ENCODE results near the gene FAM234A.
"Not testable (repeated sequence)": the region's sequence is repeated elsewhere in the genome, so short reads cannot be mapped to it uniquely, and the experiment has no call there.

FAM234A gene, protein sequence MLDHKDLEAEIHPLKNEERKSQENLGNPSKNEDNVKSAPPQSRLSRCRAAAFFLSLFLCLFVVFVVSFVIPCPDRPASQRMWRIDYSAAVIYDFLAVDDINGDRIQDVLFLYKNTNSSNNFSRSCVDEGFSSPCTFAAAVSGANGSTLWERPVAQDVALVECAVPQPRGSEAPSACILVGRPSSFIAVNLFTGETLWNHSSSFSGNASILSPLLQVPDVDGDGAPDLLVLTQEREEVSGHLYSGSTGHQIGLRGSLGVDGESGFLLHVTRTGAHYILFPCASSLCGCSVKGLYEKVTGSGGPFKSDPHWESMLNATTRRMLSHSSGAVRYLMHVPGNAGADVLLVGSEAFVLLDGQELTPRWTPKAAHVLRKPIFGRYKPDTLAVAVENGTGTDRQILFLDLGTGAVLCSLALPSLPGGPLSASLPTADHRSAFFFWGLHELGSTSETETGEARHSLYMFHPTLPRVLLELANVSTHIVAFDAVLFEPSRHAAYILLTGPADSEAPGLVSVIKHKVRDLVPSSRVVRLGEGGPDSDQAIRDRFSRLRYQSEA

DNA sequence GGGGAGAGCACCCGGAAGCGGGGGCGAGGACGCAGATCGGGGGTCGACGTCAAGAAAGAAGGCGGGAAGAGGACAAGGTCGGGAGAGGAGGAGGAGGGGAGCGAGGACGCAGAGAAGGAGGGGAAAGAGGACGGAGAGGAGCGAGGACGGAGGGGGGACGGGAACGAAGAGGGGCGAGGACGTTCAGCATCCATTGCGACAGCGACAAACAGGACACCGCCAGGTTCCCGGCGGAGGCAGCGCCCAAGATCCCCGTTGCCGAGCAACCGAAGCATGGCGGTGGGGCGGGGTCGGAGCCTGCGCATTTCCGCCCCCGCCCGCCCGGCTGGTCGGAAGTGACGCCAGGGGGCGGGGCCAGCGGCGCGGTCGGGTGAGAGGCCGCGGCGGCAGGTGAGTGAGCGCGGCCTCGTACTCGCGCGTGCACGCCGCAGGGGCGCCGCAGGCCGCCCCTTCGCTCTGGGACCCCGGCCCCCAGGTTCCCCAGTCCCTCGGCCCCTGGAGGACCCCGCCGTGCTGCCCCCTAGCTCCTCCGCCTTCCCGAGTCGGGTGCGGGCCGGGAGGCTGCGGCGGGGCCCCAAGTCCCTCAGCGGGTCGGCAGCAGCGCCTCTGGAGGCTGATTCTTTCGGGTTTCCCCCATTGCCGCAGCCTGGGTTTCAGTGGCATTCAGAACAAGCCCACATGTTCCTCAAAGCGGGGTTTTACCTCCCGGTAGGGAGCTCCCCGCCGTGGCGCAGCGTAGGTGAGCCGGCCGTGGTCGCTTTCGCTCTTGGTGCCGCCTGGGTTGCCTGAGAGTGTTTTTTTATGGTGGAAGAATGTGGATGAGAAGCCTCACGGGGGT lies at the start of gene FAM234A:
FAM234A (plus strand) TSS at position 354 of the 838 bp plus-strand sequence. CDS start 19,593 bp downstream, outside the sequence.
- DNase-seq: peak in 55 of 56 donors; percentile 36 to 94 (median 84)

DNA sequence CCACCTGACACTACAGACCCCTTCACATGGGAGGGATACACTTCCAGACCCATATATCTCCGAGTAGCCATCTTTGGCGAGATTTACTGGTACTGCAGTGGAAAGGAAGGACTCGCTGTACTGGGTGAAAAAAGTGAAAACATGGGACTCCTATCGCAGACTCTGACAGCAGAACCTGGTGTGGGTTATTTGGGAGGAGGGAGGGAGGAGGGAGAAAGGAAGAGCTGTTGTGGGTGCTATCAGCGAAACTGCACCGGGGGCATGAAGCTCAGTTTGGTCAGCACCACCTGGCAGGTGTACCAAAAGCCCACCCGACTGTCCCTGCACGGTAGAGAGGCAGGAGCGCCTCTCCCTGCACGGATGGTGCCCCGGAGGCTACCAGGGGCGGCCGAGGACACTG lies 49.4 kb upstream of the FAM234A start:
- no peak for DNase-seq

DNA sequence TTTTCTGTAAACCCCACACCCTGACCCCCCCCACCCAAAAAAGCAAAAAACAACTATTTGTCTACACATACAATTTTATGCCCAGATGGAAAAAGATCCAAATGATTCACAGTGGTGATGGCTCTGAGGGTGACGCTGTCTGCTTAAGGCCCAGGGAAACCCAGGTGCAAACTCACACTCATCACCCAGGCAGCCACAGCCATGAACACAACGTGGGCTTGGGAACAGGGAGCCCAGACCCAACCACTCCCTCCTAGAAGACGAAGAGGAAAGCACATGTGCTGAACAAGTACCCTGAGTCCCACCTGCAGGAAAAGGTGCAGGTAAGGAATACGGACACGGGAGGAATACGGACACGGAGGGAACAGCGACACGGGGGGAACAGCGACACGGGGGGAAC lies 48.9 kb upstream of the FAM234A start:
- DNase-seq: no peak

DNA sequence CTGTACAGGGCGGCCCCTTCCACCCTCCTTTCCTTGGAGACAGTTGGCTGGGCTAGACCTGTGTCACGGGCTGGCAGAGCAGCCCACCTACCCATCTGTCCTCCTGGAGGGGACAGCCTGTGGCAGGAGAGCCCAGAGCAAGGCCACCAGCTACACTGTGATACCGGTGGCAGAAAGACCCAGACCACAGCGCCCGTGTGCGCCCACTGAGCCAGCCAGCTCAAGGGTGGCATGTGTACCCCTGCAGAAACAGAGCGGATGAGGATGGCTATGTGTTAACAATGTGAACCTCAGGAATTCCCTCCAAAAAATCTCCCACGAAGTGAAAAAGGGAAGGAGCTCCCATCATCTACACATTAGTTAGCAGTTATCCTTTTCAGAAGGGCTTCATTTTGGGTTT lies 47.3 kb upstream of the FAM234A start:
- DNase-seq: no peak

DNA sequence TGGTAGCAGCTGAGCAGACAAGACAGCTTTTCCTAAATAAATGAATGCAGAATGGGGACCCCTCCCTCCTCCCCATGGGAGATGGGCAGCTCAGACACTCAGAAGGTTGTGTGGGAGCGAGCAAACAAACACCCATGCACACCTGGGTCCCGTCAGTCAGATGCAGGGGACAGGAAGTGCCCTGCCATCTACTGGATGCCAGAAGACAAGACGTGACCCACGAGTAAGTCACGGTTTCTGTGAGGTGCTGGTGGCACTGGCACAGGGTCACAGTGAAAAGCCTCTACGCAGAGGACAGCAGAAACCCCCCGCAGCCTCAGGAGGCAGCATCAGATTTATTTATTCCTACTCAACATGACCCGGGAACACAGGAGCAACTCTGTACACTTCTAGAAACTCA lies 45.9 kb upstream of the FAM234A start:
- no peak for DNase-seq

DNA sequence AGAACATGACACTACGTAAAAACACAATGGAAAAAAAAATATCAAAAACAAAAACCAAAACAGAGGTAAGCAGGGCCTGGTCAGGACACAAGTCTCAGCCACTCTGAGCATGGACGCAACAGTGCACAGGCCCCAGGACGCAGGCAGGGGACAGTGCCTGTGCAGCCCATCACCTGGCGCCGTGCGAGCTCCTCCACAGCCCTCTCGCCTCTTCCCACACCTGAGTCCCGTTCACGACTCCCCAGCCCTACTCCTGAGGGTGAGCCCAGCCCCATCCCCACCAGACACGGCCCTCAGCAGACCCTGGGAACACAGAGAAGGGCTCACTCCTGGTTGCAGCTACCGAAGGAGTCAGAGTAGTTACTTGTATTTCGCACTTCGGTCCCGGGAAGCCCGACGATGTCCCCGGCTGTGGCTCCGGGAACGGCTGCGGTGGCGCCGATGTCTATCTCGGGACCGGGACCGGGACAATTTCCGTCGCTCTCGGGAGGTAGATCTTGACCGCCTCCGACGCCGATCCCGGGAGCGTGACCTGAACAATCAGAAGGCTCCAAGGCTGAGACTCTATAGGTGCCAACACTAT lies 44.9 kb upstream of the FAM234A start:
- no peak for DNase-seq

DNA sequence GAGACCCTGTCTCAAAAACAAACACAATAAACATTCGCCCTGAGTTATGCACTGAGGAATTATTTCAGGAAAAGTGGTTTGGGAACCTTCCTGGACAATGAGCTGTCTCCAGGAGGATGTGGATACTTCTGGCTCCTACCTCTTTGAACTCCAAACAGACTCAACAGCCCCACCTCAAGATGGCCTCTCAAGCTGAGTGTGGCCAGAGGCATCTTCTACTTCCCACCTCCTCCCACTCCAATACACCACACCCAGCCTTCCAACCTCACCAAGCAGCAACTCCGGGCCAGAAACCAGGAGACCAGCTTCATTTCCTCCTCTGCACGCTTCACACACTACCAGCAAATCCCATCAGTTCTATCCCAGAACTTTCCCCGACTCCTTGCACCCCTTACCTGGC lies 42.8 kb upstream of the FAM234A start:
- DNase-seq: no peak

DNA sequence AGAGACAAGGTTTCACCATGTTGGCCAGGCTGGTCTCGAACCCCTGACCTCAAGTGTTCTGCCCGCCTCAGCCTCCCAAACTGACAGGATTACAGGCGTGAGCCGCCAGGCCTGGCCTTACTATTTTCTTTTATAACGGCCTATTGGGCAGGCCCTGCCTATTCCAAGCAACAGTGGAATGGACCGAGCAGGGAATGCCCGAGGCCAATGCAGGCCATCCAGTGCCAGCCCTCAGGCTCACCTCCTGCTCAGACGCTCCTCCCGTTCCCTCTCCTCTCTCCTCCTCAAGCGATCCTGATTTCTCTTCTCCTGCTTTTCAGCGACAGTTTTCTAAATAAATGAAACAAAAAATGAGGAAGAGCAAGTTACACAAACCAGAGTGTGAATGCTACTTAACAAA lies 41.9 kb upstream of the FAM234A start:
- DNase-seq: no peak

DNA sequence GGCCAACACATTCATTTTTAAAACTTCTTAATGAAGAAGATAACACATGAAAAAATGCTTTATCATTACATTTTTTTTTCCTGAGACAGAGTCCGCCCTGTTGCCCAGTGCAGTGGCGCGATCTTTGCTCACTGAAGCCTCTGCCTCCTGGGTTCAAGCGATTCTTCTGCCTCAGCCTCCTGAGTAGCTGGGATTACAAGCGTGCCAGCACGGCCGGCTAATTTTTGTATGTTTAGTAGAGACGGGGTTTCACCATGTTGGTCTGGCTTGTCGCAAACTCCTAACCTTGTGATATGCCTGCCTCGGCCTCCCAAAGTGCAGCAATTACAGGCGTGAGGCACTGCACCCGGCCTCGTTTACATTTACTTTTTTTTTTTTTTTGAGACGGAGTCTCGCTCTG lies 41.2 kb upstream of the FAM234A start:
- DNase-seq: no peak

DNA sequence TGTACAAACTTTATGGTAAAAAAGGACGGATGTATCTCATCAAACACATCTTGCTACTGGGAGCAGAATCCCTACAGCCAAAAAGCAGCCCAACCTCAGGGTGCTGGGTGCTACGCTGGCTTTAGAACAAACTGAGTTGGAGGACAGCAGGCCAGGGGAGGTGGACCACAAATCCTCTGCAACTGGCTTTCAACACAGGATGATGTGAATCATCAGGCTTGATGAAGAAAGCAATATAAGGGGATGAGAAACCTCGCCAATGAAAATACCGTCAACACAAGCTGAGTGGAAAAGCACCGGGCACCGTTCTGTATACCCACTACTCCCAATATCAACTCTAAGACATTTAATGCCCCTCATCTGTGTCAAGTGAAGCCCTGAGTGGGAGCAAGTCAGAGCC lies 40.1 kb upstream of the FAM234A start:
- DNase-seq: no peak

DNA sequence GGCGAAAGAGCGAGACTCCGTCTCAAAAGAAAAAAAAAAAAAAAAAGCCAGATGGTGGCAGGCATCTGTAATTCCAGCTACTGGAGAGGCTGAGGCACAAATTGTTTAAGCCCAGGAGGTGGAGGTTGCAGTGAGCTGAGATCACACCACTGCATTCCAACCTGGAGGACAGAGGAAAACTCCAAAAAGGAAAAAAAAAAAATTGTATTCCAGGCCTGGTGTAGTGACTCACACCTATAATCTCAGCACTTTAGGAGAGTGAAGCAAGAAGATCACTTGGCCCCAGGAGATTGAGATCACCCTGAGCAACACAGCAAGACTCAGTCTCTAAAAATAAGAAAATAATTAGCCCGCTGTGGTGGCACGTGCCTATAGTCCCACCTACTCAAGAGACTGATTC lies 34.2 kb upstream of the FAM234A start:
- no peak for DNase-seq

DNA sequence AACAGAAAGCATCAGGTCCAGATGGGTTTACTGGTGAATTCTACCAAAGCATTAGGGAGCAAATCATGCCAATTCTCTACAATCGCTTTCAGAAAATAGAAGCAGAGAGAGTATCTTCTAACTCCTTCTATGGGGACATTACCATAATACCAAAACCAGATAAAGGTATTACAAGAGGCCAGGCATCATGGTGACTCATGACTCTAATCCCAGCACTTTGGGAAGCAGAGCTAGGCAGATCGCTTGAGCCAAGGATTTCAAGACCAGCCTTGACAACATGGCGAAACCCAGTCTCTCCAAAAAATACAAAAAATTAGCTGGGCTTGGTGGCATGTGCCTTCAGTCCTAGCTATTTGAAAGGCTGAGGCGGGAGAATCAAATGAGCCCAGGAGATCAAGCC lies 31.4 kb upstream of the FAM234A start:
- DNase-seq: no peak

DNA sequence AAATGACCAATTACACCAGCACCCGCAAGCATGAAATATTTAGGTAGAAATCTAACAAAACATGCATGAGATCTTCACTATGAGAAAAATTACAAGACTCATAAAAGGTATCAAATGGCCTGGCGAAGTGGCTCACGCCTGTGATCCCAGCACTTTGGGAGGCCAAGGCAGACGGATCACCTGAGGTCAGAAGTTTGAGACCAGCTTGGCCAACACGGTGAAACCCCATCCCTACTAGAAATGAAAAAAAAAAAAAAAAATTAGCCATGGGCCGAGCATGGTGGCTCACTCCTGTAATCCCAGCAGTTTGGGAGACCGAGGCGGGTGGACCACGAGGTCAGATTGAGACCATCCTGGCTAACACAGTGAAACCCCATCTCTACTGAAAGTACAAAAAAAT lies 30.6 kb upstream of the FAM234A start:
- not testable (repeated sequence) for DNase-seq

DNA sequence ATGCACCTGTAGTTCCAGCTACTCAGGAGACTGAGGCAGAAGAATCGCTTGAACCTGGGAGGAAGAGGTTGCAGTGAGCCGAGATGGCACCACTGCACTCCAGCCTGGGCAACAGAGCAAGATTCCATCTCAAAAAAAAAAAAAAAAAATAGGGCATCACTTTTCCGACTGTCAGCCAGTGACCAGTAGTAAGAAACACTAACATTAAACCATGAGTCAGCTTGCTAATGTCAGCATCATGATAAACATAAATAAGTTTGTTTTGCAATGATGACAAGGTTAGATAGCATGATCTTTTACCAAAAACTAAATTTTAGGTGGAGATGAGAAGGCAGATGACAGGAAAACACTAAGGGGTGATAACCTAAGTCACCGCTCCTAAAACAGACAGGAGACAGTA lies 25.3 kb upstream of the FAM234A start:
- not testable (repeated sequence) for DNase-seq

DNA sequence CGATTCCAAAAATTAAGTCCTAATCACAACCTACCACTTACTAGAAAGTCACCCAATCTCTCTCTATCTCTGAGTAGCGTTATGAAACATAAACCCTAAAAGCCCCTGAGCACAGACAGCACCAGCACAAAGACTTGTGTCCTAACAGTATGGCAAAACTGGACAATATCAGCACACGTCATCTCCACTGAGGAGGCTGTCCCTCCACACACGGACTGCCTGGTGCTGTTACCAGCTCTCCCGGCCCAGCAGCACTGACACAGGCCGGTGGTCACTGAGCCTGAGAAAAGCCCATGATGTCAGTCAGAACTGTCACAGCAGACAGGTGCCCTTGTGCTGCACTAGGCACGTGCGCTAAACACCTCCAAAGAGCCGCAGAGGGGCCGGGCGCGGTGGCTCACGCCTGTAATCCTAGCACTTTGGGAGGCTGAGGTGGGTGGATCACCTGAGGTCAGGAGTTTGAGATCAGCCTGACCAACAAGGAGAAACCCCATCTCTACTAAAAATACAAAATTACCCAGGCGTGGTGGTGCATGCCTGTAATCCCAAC lies 22.9 kb upstream of the FAM234A start:
- not testable (repeated sequence) for DNase-seq

DNA sequence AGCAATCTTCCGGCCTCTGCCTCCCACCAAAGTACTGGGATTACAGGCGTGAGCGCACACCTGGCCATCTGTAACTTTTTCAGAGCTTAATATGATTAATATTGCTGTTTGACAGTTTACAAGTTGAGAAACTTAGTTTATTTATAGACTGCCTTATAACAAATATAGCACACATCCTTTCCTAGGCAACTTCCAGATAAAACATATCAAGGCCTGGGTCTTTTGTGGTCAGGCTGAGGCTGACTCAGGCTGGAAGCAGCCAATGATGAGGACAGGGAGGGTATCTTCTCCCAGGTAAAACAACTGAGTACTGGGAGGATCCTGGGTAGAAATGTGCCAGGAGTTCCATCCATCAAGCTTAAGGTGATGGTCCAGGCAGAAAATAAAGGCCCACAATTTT lies 21.6 kb upstream of the FAM234A start:
- DNase-seq: no peak

DNA sequence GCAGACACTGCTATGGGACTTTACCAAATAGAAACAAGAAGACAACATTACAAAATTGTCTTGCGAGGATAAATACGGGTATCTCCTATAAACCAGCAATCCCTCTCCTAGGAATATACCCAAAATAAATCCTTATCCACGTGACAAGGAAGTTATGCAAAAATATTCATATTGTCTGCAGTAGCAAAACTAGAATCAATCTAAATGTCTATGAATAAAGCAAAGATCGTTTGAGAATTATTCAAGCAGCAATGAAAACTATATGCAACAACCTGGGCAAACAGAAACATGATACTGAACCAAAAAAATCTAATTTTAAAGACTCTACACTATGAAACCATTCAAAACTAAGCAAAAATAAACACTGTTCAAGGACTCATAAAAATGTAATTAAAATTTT lies 14.6 kb upstream of the FAM234A start:
- no peak for DNase-seq

DNA sequence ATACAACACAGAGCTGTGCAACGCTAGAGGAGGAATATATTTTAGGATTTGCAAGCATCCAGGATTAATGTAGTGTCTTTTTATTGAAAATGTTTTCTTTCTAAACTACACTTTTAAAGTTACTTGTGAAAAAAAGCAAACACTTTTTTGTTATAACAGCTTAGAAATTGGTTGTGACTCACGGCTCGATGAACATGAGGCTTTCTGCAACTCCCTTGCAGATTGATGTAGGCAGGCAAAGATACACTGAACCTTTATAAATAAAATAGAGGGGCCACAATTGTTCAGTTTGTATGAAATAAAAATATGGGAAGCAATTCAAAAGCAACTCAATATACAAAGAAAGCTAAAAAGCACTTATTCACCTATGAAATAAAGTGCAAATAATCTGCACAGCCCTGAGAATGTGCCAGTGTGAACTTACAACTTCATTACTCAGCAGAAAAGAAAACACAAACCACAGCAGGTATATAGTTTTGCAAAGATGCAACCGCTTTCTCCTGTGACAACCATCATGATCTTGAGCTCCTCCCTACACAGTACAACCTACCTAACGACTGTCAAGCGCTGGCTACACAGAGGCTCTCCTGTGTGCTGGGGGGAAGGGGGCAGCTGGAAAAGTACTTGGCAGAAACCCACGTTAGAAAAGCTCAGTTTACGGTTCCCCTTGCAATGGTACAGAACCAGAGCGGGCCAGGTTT lies 6.3 kb upstream of the FAM234A start:
- DNase-seq: peak in 3 of 56 donors; percentile 39 to 41 (median 40)

DNA sequence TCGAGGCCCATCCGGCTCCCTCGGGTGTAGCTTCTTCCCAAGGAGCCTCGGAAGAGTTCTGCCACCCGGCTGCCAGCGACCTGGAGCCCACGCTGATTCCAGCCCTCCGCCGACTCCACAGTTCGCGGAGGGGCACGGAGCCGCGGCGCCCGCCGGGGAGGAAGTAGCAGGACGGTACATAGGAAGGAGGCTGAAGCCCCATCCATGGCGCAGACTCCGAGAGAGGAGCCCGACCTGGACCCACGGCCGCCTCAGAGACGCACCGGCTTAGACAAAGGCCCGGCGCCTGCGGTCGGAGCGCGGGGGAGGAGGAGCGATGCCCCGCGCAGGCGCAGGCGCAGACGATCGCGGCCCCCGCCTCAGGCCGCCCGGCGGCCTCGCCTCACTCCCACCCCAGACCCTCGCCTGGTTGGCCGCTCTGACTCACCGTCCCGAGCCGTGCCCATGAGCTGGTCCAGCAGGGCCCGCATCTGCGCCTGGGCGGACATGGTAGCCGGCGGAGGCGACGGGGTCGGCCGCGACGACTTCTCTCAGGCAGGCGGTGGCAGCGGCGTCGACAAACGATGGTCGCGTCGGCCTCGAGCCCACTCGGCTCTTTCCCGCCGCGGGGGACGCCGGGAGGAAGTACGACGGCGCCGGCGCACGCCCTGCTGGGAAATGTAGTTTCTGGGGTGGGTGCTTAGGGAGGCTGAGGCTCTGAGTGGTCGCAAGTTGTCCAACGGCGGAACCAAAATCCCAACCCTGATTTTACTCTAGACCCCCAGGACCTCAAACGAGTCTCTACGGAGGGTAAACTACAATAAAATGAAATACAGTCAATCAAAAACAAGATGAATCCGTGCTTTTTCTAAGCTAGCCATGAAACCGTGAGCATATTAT lies 5.5 kb upstream of the FAM234A start, which contains the start of gene LUC7L:
LUC7L (minus strand) TSS at position 598 of the 879 bp plus-strand sequence; CDS start at position 488, 110 bp downstream.
- peak in 55 of 56 donors; percentile 15 to 94 (median 84) for DNase-seq
